ENCODE data around the gene ZNF526. TPM values are rescaled to one million over a fixed set of nuclear protein-coding genes. Genes with fewer than 3 reads are reported as not detected.

Gene ZNF526
- total and polyA plus RNA-seq, 9 of the 15 experiments (the other 6 are each of a cell fraction or from before 2014, with no cell fraction given) = 1.3 to 17.9 (median 6.2) TPM

GRCh38 chr19:42242069-42242511 lies 22.0 kb downstream of the ZNF526 start (continued):
- TF ChIP-seq SREBF1 (IDR thresholded peaks at IDR 0.05; ENCODE audit: borderline replicate concordance, low read depth, low read length) = no peak
- TF ChIP-seq NONO (IDR thresholded peaks at IDR 0.05; ENCODE audit: low read depth in 2 of 2, low read length in 1 of 2) = peak in 1 of 2 experiments; percentile 36; a peak in 2 of 4 replicates
- 0 out of 2 replicates have a peak, but pooled peaks have one; percentile 46 for TF ChIP-seq ERF (CRISPR knock-in tag; IDR thresholded peaks at IDR 0.05)
- no peak for TF ChIP-seq MBD1 (CRISPR knock-in tag; IDR thresholded peaks at IDR 0.05)
- TF ChIP-seq MLLT1 (IDR thresholded peaks at IDR 0.05) = no peak

All from K562 (cell line).